HG02943 (cell line): ENCODE measurements around the gene S100Z.
"Not testable (repeated sequence)": the region's sequence is repeated elsewhere in the genome, so short reads cannot be mapped to it uniquely, and the experiment has no call there.

ENCODE experiments used
- ATAC-seq: cut with Tn5 transposase; IDR thresholded peaks from one replicate; pipeline ENCODE4 v1.9.1; 2021; ENCODE audit warnings: mild to moderate bottlenecking, low read depth, moderate library complexity; ENCODE audit not compliant: unreplicated experiment

The S100Z gene

GRCh38 chr5:76867827-76868693, 18.2 kb downstream of the S100Z start:
- ATAC-seq: peak; percentile 74

GRCh38 chr5:76870046-76870445, 20.2 kb downstream of the S100Z start:
- no peak for ATAC-seq

GRCh38 chr5:76874088-76874581, 24.3 kb downstream of the S100Z start:
- no peak for ATAC-seq

- ATAC-seq: no peak
Measured at GRCh38 chr5:76888733-76889300, 39.0 kb downstream of the S100Z start.

- ATAC-seq: no peak
Measured at GRCh38 chr5:76893294-76893693, 43.5 kb downstream of the S100Z start.

- ATAC-seq: no peak
Measured at GRCh38 chr5:76896196-76896595, 46.4 kb downstream of the S100Z start.

GRCh38 chr5:76901522-76901921, 51.7 kb downstream of the S100Z start:
- no peak for ATAC-seq

- ATAC-seq: no peak
Measured at GRCh38 chr5:76908166-76908565, 58.4 kb downstream of the S100Z start.

- not testable (repeated sequence) for ATAC-seq
Measured at GRCh38 chr5:76910344-76910933, 60.6 kb downstream of the S100Z start.

- ATAC-seq: not testable (repeated sequence)
Measured at GRCh38 chr5:76914671-76915070, 64.9 kb downstream of the S100Z start.

GRCh38 chr5:76918539-76918938, 68.7 kb downstream of the S100Z start:
- ATAC-seq: no peak

GRCh38 chr5:76920491-76920890, 70.7 kb downstream of the S100Z start:
- ATAC-seq: no peak

- no peak for ATAC-seq
Measured at GRCh38 chr5:76926329-76927105, 76.7 kb downstream of the S100Z start.

- no peak for ATAC-seq
Measured at GRCh38 chr5:76927961-76928360, 78.1 kb downstream of the S100Z start.

- ATAC-seq: no peak
Measured at GRCh38 chr5:76930083-76930482, 80.3 kb downstream of the S100Z start.

- ATAC-seq: no peak
Measured at GRCh38 chr5:76938177-76938576, 88.4 kb downstream of the S100Z start.

- ATAC-seq: no peak
Measured at GRCh38 chr5:76941000-76941399, 91.2 kb downstream of the S100Z start.

GRCh38 chr5:76941442-76941841, 91.6 kb downstream of the S100Z start:
- no peak for ATAC-seq

GRCh38 chr5:76942581-76942980, 92.8 kb downstream of the S100Z start:
- no peak for ATAC-seq

- ATAC-seq: no peak
Measured at GRCh38 chr5:76943006-76943405, 93.2 kb downstream of the S100Z start.

- no peak for ATAC-seq
Measured at GRCh38 chr5:76944638-76945037, 94.8 kb downstream of the S100Z start.
